ENCODE measurements around the gene LIPT2. TPM values are rescaled to one million over a fixed set of nuclear protein-coding genes. Genes with fewer than 3 reads are reported as not detected.

The LIPT2 gene
- total RNA-seq, 1 experiment from 2014 or later = 8.2 TPM

DNA sequence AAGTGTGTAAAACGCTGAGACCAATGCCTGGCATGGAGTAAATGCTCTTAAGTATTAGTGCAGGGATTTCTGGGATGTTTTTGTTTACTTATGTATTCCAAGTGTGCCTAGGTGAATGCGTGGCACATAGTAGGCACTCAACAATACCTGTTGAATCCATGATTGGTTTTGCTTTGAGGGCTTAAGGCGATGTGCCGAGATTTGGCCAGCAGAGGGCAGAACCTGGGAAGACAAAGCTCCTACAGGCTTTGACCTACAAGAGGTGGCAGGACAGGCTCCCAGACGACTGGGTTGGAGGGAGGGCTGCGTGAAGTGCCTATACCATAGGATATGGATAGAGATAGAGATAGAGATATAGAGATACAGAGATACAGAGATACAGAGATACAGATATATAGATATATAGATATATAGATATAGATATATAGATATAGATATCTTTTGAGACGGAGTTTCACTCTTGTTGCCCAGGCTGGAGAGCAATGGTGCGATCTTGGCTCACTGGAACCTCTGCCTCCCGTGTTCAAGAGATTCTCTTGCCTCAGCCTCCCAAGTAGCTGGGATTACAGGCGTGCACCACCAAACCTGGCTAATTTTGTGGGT is 40.0 kb downstream of the LIPT2 start:
- Mint-ChIP-seq H3K27me3 (ENCODE audit: low read depth) (no peaks in the 10 kb centered on the region; the same call in 1 of the 2 replicates), H3K27ac (no peak overlapping the region), H3K4me3 (no peak overlapping the region), H3K4me1 (peaks cover 2 to 11% of the 10 kb centered on the region in 2 experiments; a peak in 3 of 4 replicates), H3K36me3 (ENCODE audit: insufficient read depth in 1 of 3, low read depth in 3 of 3) (peaks cover 0 to 2% (median 0%) of the 10 kb centered on the region in 3 experiments; a peak in 1 of 7 replicates), H3K9me3 (no peaks in the 10 kb centered on the region)
- Histone ChIP-seq H2AFZ (ENCODE audit: low read length) (no peak overlapping the region), H3K4ac (ENCODE audit: low read depth, low read length) (no peak overlapping the region), H3K4me1 (ENCODE audit: insufficient read depth, low read length) (no peaks in the 10 kb centered on the region), H2BK5ac (ENCODE audit: insufficient read length, low read length) (no peak overlapping the region), H3K14ac (ENCODE audit: insufficient read depth, low read length) (no peak overlapping the region), H4K20me1 (ENCODE audit: control insufficient read depth, insufficient read depth, insufficient read length) (no peaks in the 10 kb centered on the region), H3K23me2 (ENCODE audit: insufficient read length, low read depth, low read length, poor library complexity, severe bottlenecking) (no peaks in the 10 kb centered on the region), H2AK5ac (ENCODE audit: insufficient read length, low read length) (no peak overlapping the region), H3K9me3 (ENCODE audit: control insufficient read depth, low read depth, low read length) (no peaks in the 10 kb centered on the region), H3K79me2 (ENCODE audit: insufficient read depth, low read length) (no peaks in the 10 kb centered on the region), H3K4me2 (ENCODE audit: insufficient read depth, insufficient read length, low read length) (no peak overlapping the region), H3K27ac (ENCODE audit: insufficient read length, low read depth, low read length) (no peak overlapping the region), H2BK120ac (ENCODE audit: low read depth, low read length, poor library complexity, severe bottlenecking) (no peak overlapping the region), H3K79me1 (ENCODE audit: insufficient read depth, low read depth, low read length, poor library complexity, severe bottlenecking) (no peaks in the 10 kb centered on the region), H2BK20ac (ENCODE audit: low read depth, low read length, poor library complexity, severe bottlenecking) (no peak overlapping the region), H2BK12ac (ENCODE audit: insufficient read length, low read depth, low read length) (no peak overlapping the region), H2BK15ac (ENCODE audit: low read depth, low read length) (no peak overlapping the region), H3K56ac (ENCODE audit: insufficient read length, low read depth, low read length) (no peak overlapping the region), H3K23ac (ENCODE audit: insufficient read length, low read depth, low read length) (no peak overlapping the region), H3T11ph (ENCODE audit: low read length) (no peak overlapping the region), H3K9ac (ENCODE audit: extremely low read depth, insufficient read length, low read length) (no peak overlapping the region), H3K18ac (ENCODE audit: insufficient read length, low read depth, low read length) (no peak overlapping the region), H4K5ac (ENCODE audit: insufficient read length, low read depth, low read length) (no peak overlapping the region), H3K27me3 (ENCODE audit: insufficient read depth, low read length) (no peaks in the 10 kb centered on the region), H4K91ac (ENCODE audit: insufficient read length, low read depth, low read length) (no peak overlapping the region), H4K8ac (replicated peaks; ENCODE audit: insufficient read length, low read depth, low read length) (no peak overlapping the region)
- WGBS (ENCODE audit: extremely low coverage, insufficient read length, low lambda C conversion rate) = no CpG with 5 or more reads among the region's 10 CpGs
- TF ChIP-seq, protein P1, sequence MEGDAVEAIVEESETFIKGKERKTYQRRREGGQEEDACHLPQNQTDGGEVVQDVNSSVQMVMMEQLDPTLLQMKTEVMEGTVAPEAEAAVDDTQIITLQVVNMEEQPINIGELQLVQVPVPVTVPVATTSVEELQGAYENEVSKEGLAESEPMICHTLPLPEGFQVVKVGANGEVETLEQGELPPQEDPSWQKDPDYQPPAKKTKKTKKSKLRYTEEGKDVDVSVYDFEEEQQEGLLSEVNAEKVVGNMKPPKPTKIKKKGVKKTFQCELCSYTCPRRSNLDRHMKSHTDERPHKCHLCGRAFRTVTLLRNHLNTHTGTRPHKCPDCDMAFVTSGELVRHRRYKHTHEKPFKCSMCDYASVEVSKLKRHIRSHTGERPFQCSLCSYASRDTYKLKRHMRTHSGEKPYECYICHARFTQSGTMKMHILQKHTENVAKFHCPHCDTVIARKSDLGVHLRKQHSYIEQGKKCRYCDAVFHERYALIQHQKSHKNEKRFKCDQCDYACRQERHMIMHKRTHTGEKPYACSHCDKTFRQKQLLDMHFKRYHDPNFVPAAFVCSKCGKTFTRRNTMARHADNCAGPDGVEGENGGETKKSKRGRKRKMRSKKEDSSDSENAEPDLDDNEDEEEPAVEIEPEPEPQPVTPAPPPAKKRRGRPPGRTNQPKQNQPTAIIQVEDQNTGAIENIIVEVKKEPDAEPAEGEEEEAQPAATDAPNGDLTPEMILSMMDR (conservative IDR thresholded peaks at IDR 0.05) = peak; percentile 90
- DNase-seq = peak; percentile 83

All from H9 (cell line).